ENCODE results near the gene ZFAND3. TPM values are rescaled to one million over a fixed set of nuclear protein-coding genes. Genes with fewer than 3 reads are reported as not detected.

The ZFAND3 gene
- total and polyA plus RNA-seq, 2 donors (not counting 1 experiment from before 2014, with no cell fraction given): 21.5 to 40.8 TPM

GRCh38 chr6:38187325-38187724, 367.8 kb downstream of the ZFAND3 start:
- Histone ChIP-seq H4K20me1 (ENCODE audit: control insufficient read depth, extremely low read depth, insufficient read depth, low read length) (no peaks in the 10 kb centered on the region), H3K4me2 (ENCODE audit: extremely low read depth, insufficient read depth, low read length) (no peak overlapping the region), H3K36me3 (ENCODE audit: control insufficient read depth, insufficient read depth, low read length) (no peaks in the 10 kb centered on the region), H3K9me3 (ENCODE audit: control insufficient read depth, insufficient read depth, low read depth, low read length) (no peaks in the 10 kb centered on the region), H3K27ac (ENCODE audit: insufficient read depth, low read length) (no peak overlapping the region), H2AFZ (ENCODE audit: low read length) (no peak overlapping the region), H3K79me2 (ENCODE audit: control insufficient read depth, insufficient read depth, low read length) (no peaks in the 10 kb centered on the region), H3K4me3 (replicated peaks in 1 of 4; ENCODE audit: control extremely low read depth in 1 of 4, insufficient read depth in 1 of 4, low read depth in 3 of 4, low read length in 4 of 4) (no peak overlapping the region), H3K4me1 (ENCODE audit: control insufficient read depth, extremely low read depth, insufficient read depth, low read length) (no peaks in the 10 kb centered on the region), H3K27me3 (ENCODE audit: control insufficient read depth, insufficient read depth, low read length) (no peaks in the 10 kb centered on the region), H3K9ac (ENCODE audit: insufficient read depth, low read length) (no peak overlapping the region)
- DNase-seq (ENCODE audit: low read depth in 2 of 2): no peak
- no peak for TF ChIP-seq EZH2 (IDR thresholded peaks at IDR 0.05; ENCODE audit: low read length, missing control alignments)
- no peak for TF ChIP-seq CTCF (conservative IDR thresholded peaks at IDR 0.05 in 1 of 2, IDR thresholded peaks at IDR 0.05 in 1 of 2; ENCODE audit: low read depth in 1 of 2, low read length in 2 of 2)

- Histone ChIP-seq H3K4me1 (ENCODE audit: control insufficient read depth, extremely low read depth, insufficient read depth, low read length) (no peaks in the 10 kb centered on the region), H3K27me3 (ENCODE audit: control insufficient read depth, insufficient read depth, low read length) (no peaks in the 10 kb centered on the region), H4K20me1 (ENCODE audit: control insufficient read depth, extremely low read depth, insufficient read depth, low read length) (no peaks in the 10 kb centered on the region), H2AFZ (ENCODE audit: low read length) (no peak overlapping the region), H3K9ac (ENCODE audit: insufficient read depth, low read length) (no peak overlapping the region), H3K79me2 (ENCODE audit: control insufficient read depth, insufficient read depth, low read length) (no peaks in the 10 kb centered on the region), H3K4me2 (ENCODE audit: extremely low read depth, insufficient read depth, low read length) (no peak overlapping the region), H3K36me3 (ENCODE audit: control insufficient read depth, insufficient read depth, low read length) (no peaks in the 10 kb centered on the region), H3K27ac (ENCODE audit: insufficient read depth, low read length) (no peak overlapping the region), H3K4me3 (replicated peaks in 1 of 4; ENCODE audit: control extremely low read depth in 1 of 4, insufficient read depth in 1 of 4, low read depth in 3 of 4, low read length in 4 of 4) (no peak overlapping the region), H3K9me3 (ENCODE audit: control insufficient read depth, insufficient read depth, low read depth, low read length) (no peaks in the 10 kb centered on the region)
- no peak for TF ChIP-seq EZH2 (IDR thresholded peaks at IDR 0.05; ENCODE audit: low read length, missing control alignments)
- TF ChIP-seq CTCF (conservative IDR thresholded peaks at IDR 0.05 in 1 of 2, IDR thresholded peaks at IDR 0.05 in 1 of 2; ENCODE audit: low read depth in 1 of 2, low read length in 2 of 2): no peak
- DNase-seq (ENCODE audit: low read depth in 2 of 2): no peak
These were observed 368.5 kb downstream of the ZFAND3 start for GRCh38 chr6:38187811-38188590.

GRCh38 chr6:38188677-38189335, 369.3 kb downstream of the ZFAND3 start:
- Histone ChIP-seq H2AFZ (ENCODE audit: low read length) (no peak overlapping the region), H3K79me2 (ENCODE audit: control insufficient read depth, insufficient read depth, low read length) (no peaks in the 10 kb centered on the region), H3K4me1 (ENCODE audit: control insufficient read depth, extremely low read depth, insufficient read depth, low read length) (no peaks in the 10 kb centered on the region), H3K4me3 (replicated peaks in 1 of 4; ENCODE audit: control extremely low read depth in 1 of 4, insufficient read depth in 1 of 4, low read depth in 3 of 4, low read length in 4 of 4) (no peak overlapping the region), H3K4me2 (ENCODE audit: extremely low read depth, insufficient read depth, low read length) (no peak overlapping the region), H3K27me3 (ENCODE audit: control insufficient read depth, insufficient read depth, low read length) (no peaks in the 10 kb centered on the region), H3K9me3 (ENCODE audit: control insufficient read depth, insufficient read depth, low read depth, low read length) (no peaks in the 10 kb centered on the region), H4K20me1 (ENCODE audit: control insufficient read depth, extremely low read depth, insufficient read depth, low read length) (no peaks in the 10 kb centered on the region), H3K36me3 (ENCODE audit: control insufficient read depth, insufficient read depth, low read length) (no peaks in the 10 kb centered on the region), H3K9ac (ENCODE audit: insufficient read depth, low read length) (no peak overlapping the region), H3K27ac (ENCODE audit: insufficient read depth, low read length) (no peak overlapping the region)
- no peak for DNase-seq (ENCODE audit: low read depth in 2 of 2)
- TF ChIP-seq CTCF (conservative IDR thresholded peaks at IDR 0.05 in 1 of 2, IDR thresholded peaks at IDR 0.05 in 1 of 2; ENCODE audit: low read depth in 1 of 2, low read length in 2 of 2): no peak
- no peak for TF ChIP-seq EZH2 (IDR thresholded peaks at IDR 0.05; ENCODE audit: low read length, missing control alignments)

Measured in fibroblast of lung (primary cell).